Neural cell (in vitro differentiated cells): ENCODE results near the gene PHLDB2.

ENCODE experiments used
- EP300 ChIP-seq: fragments of 450-650 bp; conservative IDR thresholded peaks from 2 replicates; pipeline ENCODE4 v1.6.1; 2014; ENCODE audit warnings: antibody characterized with exemption, mild to moderate bottlenecking, moderate library complexity; ENCODE audit not compliant: poor library complexity, severe bottlenecking
- TF ChIP-seq, protein P1 (sequence below): fragments of 450-650 bp; IDR thresholded peaks from 2 replicates; pipeline ENCODE4 v1.5.1; 2014; ENCODE audit warnings: antibody characterized with exemption, mild to moderate bottlenecking, moderate library complexity; ENCODE audit not compliant: poor library complexity, severe bottlenecking

GRCh38 chr3:111947231-111947630 is 88.2 kb downstream of the PHLDB2 start:
- TF ChIP-seq, protein P1, sequence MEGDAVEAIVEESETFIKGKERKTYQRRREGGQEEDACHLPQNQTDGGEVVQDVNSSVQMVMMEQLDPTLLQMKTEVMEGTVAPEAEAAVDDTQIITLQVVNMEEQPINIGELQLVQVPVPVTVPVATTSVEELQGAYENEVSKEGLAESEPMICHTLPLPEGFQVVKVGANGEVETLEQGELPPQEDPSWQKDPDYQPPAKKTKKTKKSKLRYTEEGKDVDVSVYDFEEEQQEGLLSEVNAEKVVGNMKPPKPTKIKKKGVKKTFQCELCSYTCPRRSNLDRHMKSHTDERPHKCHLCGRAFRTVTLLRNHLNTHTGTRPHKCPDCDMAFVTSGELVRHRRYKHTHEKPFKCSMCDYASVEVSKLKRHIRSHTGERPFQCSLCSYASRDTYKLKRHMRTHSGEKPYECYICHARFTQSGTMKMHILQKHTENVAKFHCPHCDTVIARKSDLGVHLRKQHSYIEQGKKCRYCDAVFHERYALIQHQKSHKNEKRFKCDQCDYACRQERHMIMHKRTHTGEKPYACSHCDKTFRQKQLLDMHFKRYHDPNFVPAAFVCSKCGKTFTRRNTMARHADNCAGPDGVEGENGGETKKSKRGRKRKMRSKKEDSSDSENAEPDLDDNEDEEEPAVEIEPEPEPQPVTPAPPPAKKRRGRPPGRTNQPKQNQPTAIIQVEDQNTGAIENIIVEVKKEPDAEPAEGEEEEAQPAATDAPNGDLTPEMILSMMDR: no peak
- TF ChIP-seq EP300: no peak
